ENCODE results near the gene TEDC2.

- TF ChIP-seq CTCF (conservative IDR thresholded peaks at IDR 0.05; ENCODE audit: low read length) (no peak), EZH2phosphoT487 (IDR thresholded peaks at IDR 0.05; ENCODE audit: borderline replicate concordance, low read depth, low read length) (no peak)
Measured at GRCh38 chr16:2455081-2455845, 4.6 kb upstream of the TEDC2 start.
